H1 (cell line): ENCODE results near the gene FGFRL1. TPM values are rescaled to one million over a fixed set of nuclear protein-coding genes. Genes with fewer than 3 reads are reported as not detected.

Experiments
- CTCF ChIP-seq, 3 experiments: IDR thresholded peaks; 1 replicate in 2 of 3; 2 replicates in 1 of 3; pipeline versions ENCODE4 v1.5.1 to v1.6.1; 2011; ENCODE audit warnings: low read length in 3 of 3, mild to moderate bottlenecking in 3 of 3, inconsistent platforms in 2 of 3, low read depth in 1 of 3, moderate library complexity in 1 of 3; ENCODE audit not compliant: insufficient read depth in 1 of 3; ENCODE audit errors: control extremely low read depth in 1 of 3
- HDAC2 ChIP-seq, 2 experiments: fragments of 300-600 bp in 1 of 2; sonication (generic) in 1 of 2; IDR thresholded peaks; 2 replicates each; pipeline ENCODE4 v1.6.1; 2011 to 2012; ENCODE audit warnings: low read depth in 2 of 2, low read length in 2 of 2, mild to moderate bottlenecking in 2 of 2, moderate library complexity in 2 of 2, borderline replicate concordance in 1 of 2, inconsistent platforms in 1 of 2
- SAP30 ChIP-seq: fragments of 300-600 bp; sonication (generic); IDR thresholded peaks from 2 replicates; pipeline ENCODE4 v1.7.1; 2012; ENCODE audit warnings: low read length, moderate library complexity, mild to moderate bottlenecking, inconsistent platforms; ENCODE audit not compliant: insufficient read depth, insufficient replicate concordance
- polyA plus RNA-seq, 7 experiments: library from polyadenylated mRNA; depleted of rRNA in 3 of 7; stranded (reverse) in 5 of 7; unstranded in 2 of 7; fragments of >200 nt in 5 of 7; fragments of 200-250 nt in 2 of 7; gene quantifications; 1 replicate in 5 of 7; 2 replicates in 1 of 7; 4 replicates in 1 of 7; pipeline versions ENCODE4 v1.2.1 to v1.2.3, GENCODE V29; 2011 to 2013; ENCODE audit warnings: missing spikeins in 2 of 7, mixed read lengths in 2 of 7
- total RNA-seq: library from RNA; stranded (reverse); fragmentation: NEBNext Ultra II Directional; extraction: Animal tissue kit (Norgen Biotek cat#: 25700); gene quantifications from 2 replicates; pipeline ENCODE4 v1.2.1, GENCODE V29; 2021

FGFRL1 gene
- total and polyA plus RNA-seq, 2 of the 8 experiments (the other 6 are each of a cell fraction or from before 2014, with no cell fraction given), result 18.9 to 34.6 TPM

GRCh38 chr4:988726-989721 lies 22.4 kb upstream of the FGFRL1 start (continued):
- no peak for TF ChIP-seq CTCF (IDR thresholded peaks at IDR 0.05; ENCODE audit: control extremely low read depth in 1 of 3, insufficient read depth in 1 of 3, low read depth in 1 of 3, low read length in 3 of 3)
- TF ChIP-seq HDAC2 (IDR thresholded peaks at IDR 0.05; ENCODE audit: borderline replicate concordance in 1 of 2, low read depth in 2 of 2, low read length in 2 of 2), result no peak
- no peak for TF ChIP-seq SAP30
